Glutamatergic neuron (in vitro differentiated cells): Measurements from ENCODE around the gene C1QTNF5. TPM values are rescaled to one million over a fixed set of nuclear protein-coding genes. Genes with fewer than 3 reads are reported as not detected.

Experiments used
- DNase-seq: peaks from one replicate; pipeline ENCODE4 v3.0.0; 2022
- H3K27ac Mint-ChIP-seq: one replicate; pipeline ENCODE4 v1.8.0; 2020; ENCODE audit warnings: mild to moderate bottlenecking, mixed read lengths, inconsistent platforms; ENCODE audit not compliant: unreplicated experiment
- H3K27me3 Mint-ChIP-seq: one replicate; pipeline ENCODE4 v1.8.0; 2020; ENCODE audit warnings: mild to moderate bottlenecking, moderate library complexity, mixed read lengths, inconsistent platforms; ENCODE audit not compliant: unreplicated experiment
- H3K36me3 Mint-ChIP-seq: one replicate; pipeline ENCODE4 v1.8.0; 2020; ENCODE audit warnings: mild to moderate bottlenecking, mixed read lengths, inconsistent platforms; ENCODE audit not compliant: unreplicated experiment
- H3K4me1 Mint-ChIP-seq: one replicate; pipeline ENCODE4 v1.8.0; 2020; ENCODE audit warnings: mild to moderate bottlenecking, low read depth, mixed read lengths, inconsistent platforms; ENCODE audit not compliant: unreplicated experiment
- H3K4me3 Mint-ChIP-seq: one replicate; pipeline ENCODE4 v1.8.0; 2020; ENCODE audit warnings: mild to moderate bottlenecking, mixed read lengths, inconsistent platforms; ENCODE audit not compliant: unreplicated experiment
- H3K9me3 Mint-ChIP-seq: one replicate; pipeline ENCODE4 v1.8.0; 2020; ENCODE audit warnings: mild to moderate bottlenecking, moderate library complexity, mixed read lengths, inconsistent platforms; ENCODE audit not compliant: unreplicated experiment
- CTCF ChIP-seq: fragments of 200-600 bp; sonication (generic); IDR thresholded peaks from one replicate; pipeline ENCODE4 v1.5.0; 2021; ENCODE audit not compliant: partially characterized antibody, unreplicated experiment
- total RNA-seq: library from RNA; stranded (reverse); fragmentation: NEBNext Ultra II Directional; extraction: Animal tissue kit (Norgen Biotek cat#: 25700); gene quantifications from one replicate; pipeline ENCODE4 v1.2.1, GENCODE V29; 2021; ENCODE audit not compliant: unreplicated experiment

C1QTNF5 gene
- total RNA-seq, 1 donor from 2014 or later, result 0.32 TPM

GRCh38 chr11:119316729-119317591 is 23.7 kb downstream of the C1QTNF5 start, which contains the start of gene MCAM:
TSS of gene MCAM (minus strand) at chr11:119317130. CDS start at chr11:119317101, 29 bp downstream.
- no peak for TF ChIP-seq CTCF
- Mint-ChIP-seq H3K4me3 (peak within 1 kb of the TSS; percentile 74), H3K36me3 (no peaks in the 10 kb centered on the region), H3K4me1 (peaks cover 5% of the 10 kb centered on the region), H3K27ac (no peak within 1 kb of the TSS), H3K9me3 (no peaks in the 10 kb centered on the region), H3K27me3 (peaks cover 3% of the 10 kb centered on the region)
- peak; percentile 63 for DNase-seq

- Mint-ChIP-seq H3K27me3 (peaks cover 3% of the 10 kb centered on the region), H3K4me3 (peak overlapping the region; percentile 74), H3K4me1 (peaks cover 5% of the 10 kb centered on the region), H3K27ac (no peak overlapping the region), H3K36me3 (no peaks in the 10 kb centered on the region), H3K9me3 (no peaks in the 10 kb centered on the region)
- DNase-seq, result no peak
- TF ChIP-seq CTCF, result no peak
Observed at GRCh38 chr11:119316016-119316728, 24.5 kb downstream of the C1QTNF5 start.

- no peak for DNase-seq
- Mint-ChIP-seq H3K27me3 (peaks cover 3% of the 10 kb centered on the region), H3K36me3 (no peaks in the 10 kb centered on the region), H3K4me1 (peaks cover 5% of the 10 kb centered on the region), H3K9me3 (no peaks in the 10 kb centered on the region), H3K4me3 (peak overlapping the region; percentile 30), H3K27ac (no peak overlapping the region)
- no peak for TF ChIP-seq CTCF
Observed at GRCh38 chr11:119315131-119316015, 25.3 kb downstream of the C1QTNF5 start.

GRCh38 chr11:119314726-119315125 is 26.0 kb downstream of the C1QTNF5 start:
- DNase-seq, result no peak
- peaks cover under 1% of the 10 kb centered on the region for H3K9me3 Mint-ChIP-seq
- no peak overlapping the region for H3K27ac Mint-ChIP-seq
- peaks cover 5% of the 10 kb centered on the region for H3K4me1 Mint-ChIP-seq
- H3K27me3 Mint-ChIP-seq, result peaks cover 3% of the 10 kb centered on the region
- H3K4me3 Mint-ChIP-seq, result no peak overlapping the region
- H3K36me3 Mint-ChIP-seq, result no peaks in the 10 kb centered on the region
- TF ChIP-seq CTCF, result no peak
